GM12891 (cell line): ENCODE data around the gene POU2F3.

Experiments used
- POLR2A ChIP-seq: IDR thresholded peaks from 2 replicates; pipeline ENCODE4 v1.6.1; 2011; ENCODE audit warnings: low read depth, low read length, control low read depth
- POLR2AphosphoS5 ChIP-seq: IDR thresholded peaks from 2 replicates; pipeline ENCODE4 v1.6.1; 2011; ENCODE audit warnings: low read depth, low read length, control low read depth
- POU2F2 ChIP-seq: IDR thresholded peaks from 2 replicates; pipeline ENCODE4 v1.6.1; 2011; ENCODE audit warnings: low read depth, mild to moderate bottlenecking, control low read depth, low read length, moderate library complexity

DNA sequence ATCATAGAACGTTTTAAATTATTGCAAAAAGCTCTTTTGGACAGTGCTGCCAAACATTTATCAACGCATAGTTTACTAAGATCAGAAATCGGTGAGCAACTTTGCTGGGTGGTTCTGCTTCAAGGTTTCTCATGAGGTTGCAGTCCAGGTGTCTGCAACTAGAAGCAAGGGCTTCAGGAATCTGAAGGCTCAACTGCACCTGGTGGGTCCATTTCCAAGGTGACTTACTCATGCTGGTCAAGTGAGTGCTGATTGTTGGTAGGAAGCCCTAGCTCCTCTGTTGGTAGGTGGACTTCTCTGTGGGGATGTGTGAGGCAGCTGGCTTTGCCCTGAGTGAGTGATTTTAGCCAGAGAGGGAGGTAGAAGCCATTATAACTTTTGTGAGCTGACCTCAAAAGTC is 118.8 kb downstream of the POU2F3 start:
- TF ChIP-seq POLR2A (no peak), POU2F2 (no peak), POLR2AphosphoS5 (no peak)
